ENCODE results near the gene OR10H1.
"Not testable (repeated sequence)": the region's sequence is repeated elsewhere in the genome, so short reads cannot be mapped to it uniquely, and the experiment has no call there.

The OR10H1 gene

DNA sequence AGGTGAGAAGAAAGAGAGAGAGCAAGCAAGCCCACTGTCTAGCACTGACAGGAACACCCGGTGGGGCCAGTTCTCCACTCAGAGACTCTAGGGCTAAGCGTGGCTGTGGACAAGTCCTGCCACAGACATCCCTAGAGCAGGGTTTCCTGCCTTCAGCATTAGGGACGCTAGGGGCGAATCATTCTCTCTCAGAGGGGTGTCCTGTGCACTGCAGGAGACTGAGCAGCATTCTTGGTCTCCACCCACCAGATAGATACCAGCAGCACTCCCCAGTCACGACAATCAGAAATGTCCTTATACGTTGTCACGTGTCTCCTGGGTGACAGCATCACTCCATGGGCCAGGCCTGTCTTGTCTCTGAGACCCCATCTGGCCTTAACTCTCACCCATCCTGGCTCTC, 1.5 kb downstream of the OR10H1 start:
- Histone ChIP-seq H3K4me3 (ENCODE audit: severe bottlenecking) (no peak overlapping the region), H3K4me1 (ENCODE audit: insufficient read depth, poor library complexity, severe bottlenecking) (no peaks in the 10 kb centered on the region), H3K36me3 (ENCODE audit: low read depth) (no peaks in the 10 kb centered on the region), H3K9me3 (ENCODE audit: severe bottlenecking) (no peaks in the 10 kb centered on the region), H3K27me3 (ENCODE audit: insufficient read depth, poor library complexity, severe bottlenecking) (no peaks in the 10 kb centered on the region), H3K27ac (ENCODE audit: poor library complexity, severe bottlenecking) (no peak overlapping the region)
- TF ChIP-seq, protein P1, sequence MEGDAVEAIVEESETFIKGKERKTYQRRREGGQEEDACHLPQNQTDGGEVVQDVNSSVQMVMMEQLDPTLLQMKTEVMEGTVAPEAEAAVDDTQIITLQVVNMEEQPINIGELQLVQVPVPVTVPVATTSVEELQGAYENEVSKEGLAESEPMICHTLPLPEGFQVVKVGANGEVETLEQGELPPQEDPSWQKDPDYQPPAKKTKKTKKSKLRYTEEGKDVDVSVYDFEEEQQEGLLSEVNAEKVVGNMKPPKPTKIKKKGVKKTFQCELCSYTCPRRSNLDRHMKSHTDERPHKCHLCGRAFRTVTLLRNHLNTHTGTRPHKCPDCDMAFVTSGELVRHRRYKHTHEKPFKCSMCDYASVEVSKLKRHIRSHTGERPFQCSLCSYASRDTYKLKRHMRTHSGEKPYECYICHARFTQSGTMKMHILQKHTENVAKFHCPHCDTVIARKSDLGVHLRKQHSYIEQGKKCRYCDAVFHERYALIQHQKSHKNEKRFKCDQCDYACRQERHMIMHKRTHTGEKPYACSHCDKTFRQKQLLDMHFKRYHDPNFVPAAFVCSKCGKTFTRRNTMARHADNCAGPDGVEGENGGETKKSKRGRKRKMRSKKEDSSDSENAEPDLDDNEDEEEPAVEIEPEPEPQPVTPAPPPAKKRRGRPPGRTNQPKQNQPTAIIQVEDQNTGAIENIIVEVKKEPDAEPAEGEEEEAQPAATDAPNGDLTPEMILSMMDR (IDR thresholded peaks at IDR 0.05; ENCODE audit: poor library complexity, severe bottlenecking), result no peak
- peak; percentile 42; the same call in 2 of the 3 replicates for ATAC-seq (ENCODE audit: low read depth)
- no peak for DNase-seq (ENCODE audit: low spot score)

DNA sequence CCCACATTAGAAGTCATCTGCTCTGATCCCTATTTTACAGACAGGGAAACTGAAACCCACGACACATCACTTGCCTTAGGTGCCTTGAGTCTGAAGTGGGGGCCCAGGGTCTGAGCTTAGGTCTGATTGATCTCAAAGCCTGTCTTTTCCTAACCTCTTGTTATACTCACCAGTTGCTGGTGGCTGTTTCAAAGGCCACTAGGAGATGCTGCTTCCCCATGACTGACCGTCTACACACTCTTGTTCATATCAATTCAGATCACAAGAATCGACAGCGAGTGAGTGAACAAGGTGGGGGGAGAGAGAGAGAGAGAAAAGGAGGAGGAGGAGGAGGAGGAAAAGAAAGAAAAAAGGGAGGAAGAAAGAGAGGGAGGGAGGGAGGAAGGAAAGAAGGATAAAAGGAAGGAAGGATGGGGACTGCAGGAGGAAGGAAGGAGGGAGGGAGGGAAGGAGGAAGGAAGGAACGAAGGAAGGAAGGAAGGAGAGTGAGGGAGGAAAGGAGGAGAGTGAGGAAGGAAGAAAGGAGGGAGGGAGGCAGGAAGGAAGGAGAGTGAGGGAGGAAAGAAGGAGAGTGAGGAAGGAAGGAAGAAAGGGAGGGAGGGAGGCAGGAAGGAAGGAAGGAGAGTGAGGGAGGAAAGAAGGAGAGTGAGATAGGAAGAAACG, 3.3 kb downstream of the OR10H1 start:
- DNase-seq (ENCODE audit: low spot score), result no peak
- Histone ChIP-seq H3K27me3 (ENCODE audit: insufficient read depth, poor library complexity, severe bottlenecking) (no peaks in the 10 kb centered on the region), H3K36me3 (ENCODE audit: low read depth) (no peaks in the 10 kb centered on the region), H3K9me3 (ENCODE audit: severe bottlenecking) (no peaks in the 10 kb centered on the region), H3K27ac (ENCODE audit: poor library complexity, severe bottlenecking) (no peak overlapping the region), H3K4me1 (ENCODE audit: insufficient read depth, poor library complexity, severe bottlenecking) (no peaks in the 10 kb centered on the region), H3K4me3 (ENCODE audit: severe bottlenecking) (no peak overlapping the region)
- peak; percentile 74; the same call in 2 of the 3 replicates for ATAC-seq (ENCODE audit: low read depth)
- TF ChIP-seq, protein P1 (IDR thresholded peaks at IDR 0.05; ENCODE audit: poor library complexity, severe bottlenecking), result peak; percentile 80

DNA sequence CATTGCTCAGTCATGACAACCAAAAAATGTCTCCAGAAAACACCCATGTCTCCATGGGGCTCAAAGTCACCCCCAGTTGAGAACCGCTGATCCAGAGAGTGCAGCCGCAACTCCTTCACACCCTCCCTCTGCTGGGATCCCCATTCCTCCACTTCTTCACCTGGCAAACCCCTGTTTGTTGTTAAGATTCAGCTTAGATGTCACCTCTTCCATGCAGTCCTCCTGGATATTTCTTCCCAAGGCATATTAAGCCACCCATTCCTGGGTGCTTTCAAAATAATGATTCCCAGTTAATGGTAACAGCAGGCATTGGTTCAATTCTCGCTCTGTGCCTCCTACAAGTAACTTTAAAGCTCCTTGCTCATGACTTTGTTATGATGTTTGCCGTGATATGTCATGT, 4.0 kb downstream of the OR10H1 start:
- no peak overlapping the region for H3K27ac ChIP-seq (ENCODE audit: poor library complexity, severe bottlenecking)
- no peaks in the 10 kb centered on the region for H3K9me3 ChIP-seq (ENCODE audit: severe bottlenecking)
- no peaks in the 10 kb centered on the region for H3K4me1 ChIP-seq (ENCODE audit: insufficient read depth, poor library complexity, severe bottlenecking)
- H3K27me3 ChIP-seq (ENCODE audit: insufficient read depth, poor library complexity, severe bottlenecking), result no peaks in the 10 kb centered on the region
- DNase-seq (ENCODE audit: low spot score), result no peak
- no peak for ATAC-seq (ENCODE audit: low read depth)
- TF ChIP-seq, protein P1 (IDR thresholded peaks at IDR 0.05; ENCODE audit: poor library complexity, severe bottlenecking), result no peak
- H3K36me3 ChIP-seq (ENCODE audit: low read depth), result no peaks in the 10 kb centered on the region
- H3K4me3 ChIP-seq (ENCODE audit: severe bottlenecking), result no peak overlapping the region

DNA sequence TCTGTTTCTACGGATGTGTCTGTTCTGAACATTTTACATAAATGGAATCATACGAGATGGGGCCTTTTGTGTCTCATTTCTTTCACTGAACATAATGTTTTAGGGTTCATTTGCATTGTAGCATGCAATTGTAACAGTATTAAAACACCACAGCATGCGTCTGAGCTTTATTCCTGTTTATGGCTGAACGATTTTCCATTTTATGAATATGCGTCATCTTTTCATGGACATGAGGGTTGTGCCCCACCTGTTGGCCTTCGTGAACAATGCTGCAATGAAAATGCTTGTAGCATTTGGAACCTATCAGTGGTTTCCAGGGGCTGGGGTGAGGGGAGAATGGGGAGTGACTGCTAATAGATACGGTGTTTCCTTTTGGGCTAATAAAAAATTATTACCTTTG, 5.1 kb downstream of the OR10H1 start:
- Histone ChIP-seq H3K27me3 (ENCODE audit: insufficient read depth, poor library complexity, severe bottlenecking) (no peaks in the 10 kb centered on the region), H3K36me3 (ENCODE audit: low read depth) (no peaks in the 10 kb centered on the region), H3K27ac (ENCODE audit: poor library complexity, severe bottlenecking) (no peak overlapping the region), H3K9me3 (ENCODE audit: severe bottlenecking) (no peaks in the 10 kb centered on the region), H3K4me1 (ENCODE audit: insufficient read depth, poor library complexity, severe bottlenecking) (no peaks in the 10 kb centered on the region), H3K4me3 (ENCODE audit: severe bottlenecking) (no peak overlapping the region)
- TF ChIP-seq, protein P1 (IDR thresholded peaks at IDR 0.05; ENCODE audit: poor library complexity, severe bottlenecking), result peak; percentile 58
- DNase-seq (ENCODE audit: low spot score) (no peak), ATAC-seq (ENCODE audit: low read depth) (peak; percentile 40; the same call in 1 of the 3 replicates)

DNA sequence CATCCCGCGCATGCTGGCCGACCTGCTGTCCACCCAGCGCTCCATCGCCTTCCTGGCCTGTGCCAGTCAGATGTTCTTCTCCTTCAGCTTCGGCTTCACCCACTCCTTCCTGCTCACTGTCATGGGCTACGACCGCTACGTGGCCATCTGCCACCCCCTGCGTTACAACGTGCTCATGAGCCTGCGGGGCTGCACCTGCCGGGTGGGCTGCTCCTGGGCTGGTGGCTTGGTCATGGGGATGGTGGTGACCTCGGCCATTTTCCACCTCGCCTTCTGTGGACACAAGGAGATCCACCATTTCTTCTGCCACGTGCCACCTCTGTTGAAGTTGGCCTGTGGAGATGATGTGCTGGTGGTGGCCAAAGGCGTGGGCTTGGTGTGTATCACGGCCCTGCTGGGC, 21.2 kb downstream of the OR10H1 start:
- not testable (repeated sequence) for H3K4me3 ChIP-seq (ENCODE audit: severe bottlenecking); H3K9me3 ChIP-seq (ENCODE audit: severe bottlenecking); H3K27me3 ChIP-seq (ENCODE audit: insufficient read depth, poor library complexity, severe bottlenecking); H3K27ac ChIP-seq (ENCODE audit: poor library complexity, severe bottlenecking); ATAC-seq (ENCODE audit: low read depth); H3K36me3 ChIP-seq (ENCODE audit: low read depth); DNase-seq (ENCODE audit: low spot score); H3K4me1 ChIP-seq (ENCODE audit: insufficient read depth, poor library complexity, severe bottlenecking)
